ENCODE measurements around the gene FAM236A.
"Not testable (repeated sequence)": the region's sequence is repeated elsewhere in the genome, so short reads cannot be mapped to it uniquely, and the experiment has no call there.

Gene FAM236A

GRCh38 chrX:72932283-72932682 is 5.7 kb upstream of the FAM236A start:
- not testable (repeated sequence) for H3K4me1 ChIP-seq (ENCODE audit: control insufficient read depth, insufficient read depth, low read depth, low read length); H3K23ac ChIP-seq (ENCODE audit: low read length in 2 of 2); H2BK12ac ChIP-seq (ENCODE audit: low read length in 2 of 2); H3K14ac ChIP-seq (ENCODE audit: low read length in 2 of 2); H3K9me3 ChIP-seq (ENCODE audit: control insufficient read depth, low read length); H4K91ac ChIP-seq (ENCODE audit: low read length); H3K18ac ChIP-seq (ENCODE audit: low read depth in 1 of 2, low read length in 2 of 2); H3K4ac ChIP-seq (ENCODE audit: low read depth in 1 of 2, low read length in 2 of 2); H3K4me2 ChIP-seq (ENCODE audit: low read length, poor library complexity, severe bottlenecking); H4K8ac ChIP-seq (ENCODE audit: low read length); H2BK120ac ChIP-seq (ENCODE audit: low read depth, low read length); DNase-seq; H3K4me3 ChIP-seq (ENCODE audit: insufficient read depth in 1 of 2, low read depth in 1 of 2, low read length in 2 of 2); H3K27ac ChIP-seq (ENCODE audit: low read length, poor library complexity, severe bottlenecking); H2BK15ac ChIP-seq (ENCODE audit: low read depth, poor library complexity, severe bottlenecking); H2AFZ ChIP-seq (ENCODE audit: low read depth, low read length); H2AK5ac ChIP-seq (ENCODE audit: low read length, severe bottlenecking); H3K9ac ChIP-seq (ENCODE audit: low read length); H2BK5ac ChIP-seq (ENCODE audit: low read depth, low read length, poor library complexity, severe bottlenecking); H3K79me1 ChIP-seq (replicated peaks; ENCODE audit: low read length, poor library complexity, severe bottlenecking); H3K36me3 ChIP-seq (ENCODE audit: control insufficient read depth in 1 of 2, insufficient read depth in 2 of 2, low read depth in 1 of 2, low read length in 2 of 2); H3K27me3 ChIP-seq (ENCODE audit: control insufficient read depth in 1 of 2, insufficient read depth in 1 of 2, low read length in 2 of 2)
- WGBS = no CpG with 5 or more reads among the region's 1 CpG

GRCh38 chrX:72936455-72936854 is 1.6 kb upstream of the FAM236A start:
- H3K9ac ChIP-seq (ENCODE audit: low read length); H3K9me3 ChIP-seq (ENCODE audit: control insufficient read depth, low read length); H4K91ac ChIP-seq (ENCODE audit: low read length); H3K4me1 ChIP-seq (ENCODE audit: control insufficient read depth, insufficient read depth, low read depth, low read length); H2BK15ac ChIP-seq (ENCODE audit: low read depth, poor library complexity, severe bottlenecking); H2AK5ac ChIP-seq (ENCODE audit: low read length, severe bottlenecking); H4K8ac ChIP-seq (ENCODE audit: low read length); DNase-seq; H2BK5ac ChIP-seq (ENCODE audit: low read depth, low read length, poor library complexity, severe bottlenecking); H2AFZ ChIP-seq (ENCODE audit: low read depth, low read length); H3K18ac ChIP-seq (ENCODE audit: low read depth in 1 of 2, low read length in 2 of 2); H2BK12ac ChIP-seq (ENCODE audit: low read length in 2 of 2); H3K79me1 ChIP-seq (replicated peaks; ENCODE audit: low read length, poor library complexity, severe bottlenecking); H3K4me2 ChIP-seq (ENCODE audit: low read length, poor library complexity, severe bottlenecking); H3K23ac ChIP-seq (ENCODE audit: low read length in 2 of 2); H3K4me3 ChIP-seq (ENCODE audit: insufficient read depth in 1 of 2, low read depth in 1 of 2, low read length in 2 of 2); H3K27me3 ChIP-seq (ENCODE audit: control insufficient read depth in 1 of 2, insufficient read depth in 1 of 2, low read length in 2 of 2); H3K27ac ChIP-seq (ENCODE audit: low read length, poor library complexity, severe bottlenecking); H2BK120ac ChIP-seq (ENCODE audit: low read depth, low read length); H3K14ac ChIP-seq (ENCODE audit: low read length in 2 of 2); H3K4ac ChIP-seq (ENCODE audit: low read depth in 1 of 2, low read length in 2 of 2); H3K36me3 ChIP-seq (ENCODE audit: control insufficient read depth in 1 of 2, insufficient read depth in 2 of 2, low read depth in 1 of 2, low read length in 2 of 2): not testable (repeated sequence)
- WGBS = no CpG with 5 or more reads among the region's 7 CpGs

GRCh38 chrX:72936882-72937455 is 1.0 kb upstream of the FAM236A start:
- not testable (repeated sequence) for DNase-seq; H3K36me3 ChIP-seq (ENCODE audit: control insufficient read depth in 1 of 2, insufficient read depth in 2 of 2, low read depth in 1 of 2, low read length in 2 of 2); H3K9ac ChIP-seq (ENCODE audit: low read length); H2BK15ac ChIP-seq (ENCODE audit: low read depth, poor library complexity, severe bottlenecking); H3K9me3 ChIP-seq (ENCODE audit: control insufficient read depth, low read length); H3K27me3 ChIP-seq (ENCODE audit: control insufficient read depth in 1 of 2, insufficient read depth in 1 of 2, low read length in 2 of 2); H2BK120ac ChIP-seq (ENCODE audit: low read depth, low read length); H3K14ac ChIP-seq (ENCODE audit: low read length in 2 of 2); H4K91ac ChIP-seq (ENCODE audit: low read length); H3K4me1 ChIP-seq (ENCODE audit: control insufficient read depth, insufficient read depth, low read depth, low read length); H2BK5ac ChIP-seq (ENCODE audit: low read depth, low read length, poor library complexity, severe bottlenecking); H2BK12ac ChIP-seq (ENCODE audit: low read length in 2 of 2); H3K23ac ChIP-seq (ENCODE audit: low read length in 2 of 2); H3K4me3 ChIP-seq (ENCODE audit: insufficient read depth in 1 of 2, low read depth in 1 of 2, low read length in 2 of 2); H2AK5ac ChIP-seq (ENCODE audit: low read length, severe bottlenecking); H2AFZ ChIP-seq (ENCODE audit: low read depth, low read length); H3K18ac ChIP-seq (ENCODE audit: low read depth in 1 of 2, low read length in 2 of 2); H3K4ac ChIP-seq (ENCODE audit: low read depth in 1 of 2, low read length in 2 of 2); H3K27ac ChIP-seq (ENCODE audit: low read length, poor library complexity, severe bottlenecking); H3K79me1 ChIP-seq (replicated peaks; ENCODE audit: low read length, poor library complexity, severe bottlenecking); H4K8ac ChIP-seq (ENCODE audit: low read length); H3K4me2 ChIP-seq (ENCODE audit: low read length, poor library complexity, severe bottlenecking)
- no CpG with 5 or more reads among the region's 8 CpGs for WGBS

GRCh38 chrX:72942272-72942671 is 4.3 kb downstream of the FAM236A start:
- H4K8ac ChIP-seq (ENCODE audit: low read length); H3K9me3 ChIP-seq (ENCODE audit: control insufficient read depth, low read length); H2BK12ac ChIP-seq (ENCODE audit: low read length in 2 of 2); H3K4me2 ChIP-seq (ENCODE audit: low read length, poor library complexity, severe bottlenecking); H3K27me3 ChIP-seq (ENCODE audit: control insufficient read depth in 1 of 2, insufficient read depth in 1 of 2, low read length in 2 of 2); H3K79me1 ChIP-seq (replicated peaks; ENCODE audit: low read length, poor library complexity, severe bottlenecking); H4K91ac ChIP-seq (ENCODE audit: low read length); H2AK5ac ChIP-seq (ENCODE audit: low read length, severe bottlenecking); DNase-seq; H3K27ac ChIP-seq (ENCODE audit: low read length, poor library complexity, severe bottlenecking); H3K4ac ChIP-seq (ENCODE audit: low read depth in 1 of 2, low read length in 2 of 2); H3K14ac ChIP-seq (ENCODE audit: low read length in 2 of 2); H3K23ac ChIP-seq (ENCODE audit: low read length in 2 of 2); H2BK15ac ChIP-seq (ENCODE audit: low read depth, poor library complexity, severe bottlenecking); H3K9ac ChIP-seq (ENCODE audit: low read length); H3K4me1 ChIP-seq (ENCODE audit: control insufficient read depth, insufficient read depth, low read depth, low read length); H3K18ac ChIP-seq (ENCODE audit: low read depth in 1 of 2, low read length in 2 of 2); H2BK5ac ChIP-seq (ENCODE audit: low read depth, low read length, poor library complexity, severe bottlenecking); H3K4me3 ChIP-seq (ENCODE audit: insufficient read depth in 1 of 2, low read depth in 1 of 2, low read length in 2 of 2); H2BK120ac ChIP-seq (ENCODE audit: low read depth, low read length); H3K36me3 ChIP-seq (ENCODE audit: control insufficient read depth in 1 of 2, insufficient read depth in 2 of 2, low read depth in 1 of 2, low read length in 2 of 2); H2AFZ ChIP-seq (ENCODE audit: low read depth, low read length): not testable (repeated sequence)
- WGBS = no CpG with 5 or more reads among the region's 6 CpGs

Measured in mesenchymal stem cell (in vitro differentiated cells and primary cell).